HT-29 (cell line): ENCODE data around the gene SEZ6L2. TPM values are rescaled to one million over a fixed set of nuclear protein-coding genes. Genes with fewer than 3 reads are reported as not detected.

Experiments used
- DNase-seq: peaks from one replicate; pipeline ENCODE4 v3.0.0-alpha.2; 2015; ENCODE audit warnings: low spot score
- total RNA-seq: library from RNA; depleted of rRNA; stranded (reverse); fragments of >200 nt; shearing (Covaris generic); gene quantifications from 2 replicates; pipeline ENCODE4 v1.2.3, GENCODE V29; 2014; rRNA removed

The SEZ6L2 gene
- total RNA-seq, 1 experiment from 2014 or later, result 17.8 TPM

GRCh38 chr16:29825145-29826044 lies 74.0 kb downstream of the SEZ6L2 start:
- peak; percentile 75 for DNase-seq

DNA sequence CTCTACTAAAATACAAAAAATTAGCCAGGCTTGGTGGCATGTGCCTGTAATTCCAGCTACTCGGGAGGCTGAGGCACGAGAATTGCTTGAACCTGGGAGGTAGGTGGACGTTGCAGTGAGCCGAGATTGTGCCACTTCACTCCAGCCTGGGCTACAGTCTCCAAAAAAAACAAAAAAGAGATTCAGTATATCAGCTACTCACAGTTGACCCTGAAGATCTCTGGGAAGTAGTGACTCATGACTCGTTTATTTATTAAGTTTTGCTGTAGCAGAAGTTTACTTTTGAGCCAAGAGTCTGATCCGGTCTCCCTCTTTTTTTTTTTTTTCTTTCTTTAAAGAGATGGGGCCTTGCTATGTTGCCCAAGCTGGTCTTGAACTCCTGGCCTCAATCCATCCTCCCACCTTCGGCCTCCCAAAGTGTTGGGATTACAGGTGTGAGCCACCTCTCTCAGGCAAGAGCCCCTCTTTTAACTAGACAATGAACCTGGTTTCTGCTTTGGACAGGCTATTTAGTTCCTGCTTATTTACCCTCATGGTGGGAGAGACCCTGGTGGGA lies 74.7 kb downstream of the SEZ6L2 start:
- DNase-seq, result peak; percentile 33

- peak; percentile 64 for DNase-seq
Measured at GRCh38 chr16:29821643-29822115, 77.7 kb downstream of the SEZ6L2 start.

Other genes with a start within 250 kb of the SEZ6L2 start
- gene SPN, start 236.3 kb downstream of the SEZ6L2 start, total RNA-seq, result 0.10 and 0.23 TPM in 2 replicates
- 35.2 and 42.5 TPM in 2 replicates for gene QPRT, start 220.4 kb downstream of the SEZ6L2 start, total RNA-seq
- 0.05 and 0.36 TPM in 2 replicates for gene C16orf54, start 153.6 kb downstream of the SEZ6L2 start, total RNA-seq
- 0.23 TPM in 1 of 2 replicates, not detected in the other for gene ZG16, start 121.3 kb downstream of the SEZ6L2 start, total RNA-seq
- gene KIF22, start 108.8 kb downstream of the SEZ6L2 start, total RNA-seq, result 127 and 134 TPM in 2 replicates
- 795 and 814 TPM in 2 replicates for gene MAZ, start 93.0 kb downstream of the SEZ6L2 start, total RNA-seq
- gene PRRT2, start 87.4 kb downstream of the SEZ6L2 start, total RNA-seq, result 0.23 TPM in 1 of 2 replicates, not detected in the other
- gene PAGR1, start 83.4 kb downstream of the SEZ6L2 start, total RNA-seq, result 57.4 and 65.1 TPM in 2 replicates
- 157 and 185 TPM in 2 replicates for gene MVP, start 79.1 kb downstream of the SEZ6L2 start, total RNA-seq
- 90.0 and 91.7 TPM in 2 replicates for gene CDIPT, start 36.3 kb downstream of the SEZ6L2 start, total RNA-seq
- gene ASPHD1, start 938 bp upstream of the SEZ6L2 start, total RNA-seq, result 19.5 and 24.0 TPM in 2 replicates
- gene KCTD13, start 26.7 kb upstream of the SEZ6L2 start, total RNA-seq, result 20.4 and 25.9 TPM in 2 replicates
- 103 and 110 TPM in 2 replicates for gene TMEM219, start 62.5 kb upstream of the SEZ6L2 start, total RNA-seq
- 56.5 and 56.8 TPM in 2 replicates for gene TAOK2, start 74.3 kb upstream of the SEZ6L2 start, total RNA-seq
- gene HIRIP3, start 96.1 kb upstream of the SEZ6L2 start, total RNA-seq, result 21.1 and 23.2 TPM in 2 replicates
- 72.2 and 79.2 TPM in 2 replicates for gene INO80E, start 96.7 kb upstream of the SEZ6L2 start, total RNA-seq
- gene DOC2A, start 111.5 kb upstream of the SEZ6L2 start, total RNA-seq, result 0.89 TPM in 1 of 2 replicates, not detected in the other
- not detected in 2 replicates for gene C16orf92, start 123.6 kb upstream of the SEZ6L2 start, total RNA-seq
- gene TLCD3B, start 131.7 kb upstream of the SEZ6L2 start, total RNA-seq, result 0.79 TPM in 1 of 2 replicates, not detected in the other
- gene ALDOA, start 166.2 kb upstream of the SEZ6L2 start, total RNA-seq, result 1,983 and 2,051 TPM in 2 replicates
- 215 and 226 TPM in 2 replicates for gene PPP4C, start 176.4 kb upstream of the SEZ6L2 start, total RNA-seq
- 2.5 and 3.5 TPM in 2 replicates for gene TBX6, start 192.4 kb upstream of the SEZ6L2 start, total RNA-seq
- gene YPEL3, start 196.7 kb upstream of the SEZ6L2 start, total RNA-seq, result 14.3 and 16.2 TPM in 2 replicates
- 1.2 and 1.5 TPM in 2 replicates for gene GDPD3, start 214.0 kb upstream of the SEZ6L2 start, total RNA-seq
- gene MAPK3, start 223.7 kb upstream of the SEZ6L2 start, total RNA-seq, result 34.5 and 39.2 TPM in 2 replicates